NCI-H2196 treated with DMSO at 0.1 percent for 48 hours (cell line): Measurements from ENCODE around the gene CCT3.
A peak's percentile ranks its signal among the peaks of the same experiment; 100 is the strongest.

Experiments used
- DNase-seq: peaks from one replicate; lab custom pipeline; 2025; ENCODE audit not compliant: unreplicated experiment; lab: John Stamatoyannopoulos, UW

The CCT3 gene

DNA sequence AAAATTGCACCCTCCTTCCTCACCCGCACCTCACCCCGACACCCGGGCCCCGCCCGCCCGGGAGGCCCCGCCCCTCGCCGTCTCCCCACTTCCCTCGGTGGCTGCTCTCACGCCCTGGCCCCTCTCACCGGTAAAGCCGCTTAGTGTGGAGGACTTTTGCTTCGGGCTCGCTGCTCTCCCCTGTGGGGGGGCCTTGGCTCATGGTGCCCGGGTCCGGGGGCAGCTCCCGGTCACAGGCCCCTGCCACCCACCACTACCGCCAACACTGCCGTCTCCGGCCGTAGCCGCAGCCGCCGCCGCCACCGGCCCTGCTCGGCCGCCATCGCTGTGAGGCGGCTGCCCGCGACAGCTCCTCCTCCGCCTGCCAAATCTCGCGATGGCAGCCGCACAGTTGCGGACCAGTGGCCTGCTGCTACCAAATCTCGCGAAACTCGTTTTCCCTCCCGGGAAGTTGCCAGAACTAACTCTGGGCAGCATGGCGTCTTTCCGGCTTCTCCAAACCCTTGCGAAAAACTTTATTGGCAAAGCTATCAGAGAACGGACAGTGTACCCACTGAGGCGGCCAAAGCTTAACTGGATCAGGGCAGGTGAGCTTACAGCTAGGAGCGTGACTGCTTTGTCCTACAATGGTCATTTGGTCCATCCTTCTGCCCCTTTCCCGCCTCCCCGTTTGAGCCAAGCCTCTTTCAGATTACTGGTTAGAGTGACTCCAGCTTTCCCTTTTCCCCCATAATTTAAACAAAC is 55.4 kb downstream of the CCT3 start, which contains the start of gene SMG5:
TSS of gene SMG5 (minus strand) at position 347 of the 744 bp plus-strand sequence. CDS start at position 202, 145 bp downstream.
- peak; percentile 95 for DNase-seq

DNA sequence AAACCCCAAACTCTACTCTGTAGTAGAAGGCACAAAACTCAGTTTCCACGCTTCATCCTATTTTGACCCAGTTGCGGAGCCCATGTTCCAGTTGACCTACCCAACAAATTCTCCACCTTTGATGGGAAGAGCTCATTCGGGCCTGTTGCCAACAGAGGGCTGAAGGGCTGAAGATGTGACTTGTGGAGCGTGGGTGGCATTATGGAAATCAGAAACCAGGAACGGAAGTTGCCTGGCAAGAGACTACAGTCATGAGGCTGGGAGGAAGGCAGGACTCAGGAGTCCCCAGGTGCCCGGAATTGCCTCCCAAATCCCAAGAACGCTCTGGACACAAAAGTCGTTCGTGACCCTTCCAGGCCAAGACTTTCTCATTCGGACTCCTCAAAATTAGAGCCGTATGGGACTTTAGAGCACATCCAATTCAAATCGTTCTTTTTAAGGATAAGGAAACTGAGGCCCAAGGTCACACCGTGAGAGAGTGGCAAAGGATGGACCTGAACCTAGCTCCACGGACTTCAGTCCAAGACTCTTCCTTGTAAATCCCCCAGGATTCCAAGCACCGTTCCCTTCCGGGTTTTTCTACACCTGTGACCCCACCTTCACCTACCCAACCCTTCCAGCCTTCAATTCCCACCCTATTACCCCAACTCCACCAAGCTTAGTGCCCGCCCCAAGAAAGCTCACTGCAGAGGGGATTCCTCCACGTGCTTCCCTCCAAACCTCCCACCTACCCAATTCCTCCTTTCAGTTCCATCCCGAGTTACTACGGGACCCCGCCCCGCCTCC is 56.2 kb downstream of the CCT3 start:
- DNase-seq: peak; percentile 25

DNA sequence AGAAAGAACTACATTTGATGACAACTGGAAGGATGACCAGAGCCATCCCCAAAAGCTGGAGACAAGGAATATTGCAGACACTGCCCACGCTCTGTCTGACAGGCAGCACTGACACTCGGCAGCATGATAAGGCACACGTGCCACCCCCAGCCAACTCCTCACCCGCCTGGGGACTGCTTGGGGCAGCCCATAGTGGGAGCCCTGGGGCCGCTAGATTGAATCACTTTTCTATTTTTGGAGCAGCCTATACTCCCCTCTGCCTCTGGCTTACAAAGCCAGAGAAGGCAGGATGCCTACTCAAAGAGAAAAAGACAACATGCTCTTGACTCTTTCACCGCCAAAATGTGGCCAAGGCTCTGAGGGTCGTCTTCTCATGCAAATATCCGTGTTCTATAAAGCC is 56.8 kb downstream of the CCT3 start:
- DNase-seq: no peak

DNA sequence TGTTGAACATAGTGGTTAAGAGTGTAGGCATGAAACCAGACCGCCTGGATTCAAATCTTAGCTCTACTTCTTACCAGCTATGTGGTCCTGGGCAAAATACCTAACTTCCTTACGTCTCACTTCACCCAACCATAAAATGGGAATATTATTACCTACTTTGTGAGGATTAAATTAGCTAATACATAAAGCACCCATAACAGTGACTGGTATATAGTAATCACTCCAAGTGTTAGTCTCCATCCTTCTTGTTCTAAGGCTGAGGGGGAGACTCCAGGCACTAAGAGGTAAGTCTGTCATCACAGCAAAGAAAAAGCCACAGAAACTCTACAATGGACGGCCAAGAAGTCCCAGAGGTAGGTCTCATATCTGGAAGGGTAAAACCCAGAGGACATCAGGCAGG is 58.3 kb downstream of the CCT3 start:
- DNase-seq: no peak

DNA sequence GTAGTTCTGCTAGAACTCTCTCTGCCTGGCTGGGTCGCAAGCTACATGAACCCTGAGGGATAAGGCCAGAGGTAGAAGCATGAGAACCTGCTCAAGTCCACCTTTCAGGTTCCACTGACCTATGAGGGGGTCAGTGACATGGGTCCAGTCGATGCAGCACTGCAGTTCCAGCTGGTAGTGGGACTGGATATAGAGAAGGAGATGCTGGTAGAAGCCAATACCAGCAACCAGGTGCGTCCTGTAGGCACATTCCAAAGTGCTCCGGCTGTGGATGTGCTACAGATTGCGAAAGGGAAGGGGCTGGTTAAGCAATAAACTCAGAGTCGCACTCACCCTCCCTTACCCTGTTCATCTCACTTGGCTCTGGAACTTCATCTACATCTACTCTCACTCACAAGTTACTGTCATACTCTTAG is 61.1 kb downstream of the CCT3 start:
- no peak for DNase-seq

DNA sequence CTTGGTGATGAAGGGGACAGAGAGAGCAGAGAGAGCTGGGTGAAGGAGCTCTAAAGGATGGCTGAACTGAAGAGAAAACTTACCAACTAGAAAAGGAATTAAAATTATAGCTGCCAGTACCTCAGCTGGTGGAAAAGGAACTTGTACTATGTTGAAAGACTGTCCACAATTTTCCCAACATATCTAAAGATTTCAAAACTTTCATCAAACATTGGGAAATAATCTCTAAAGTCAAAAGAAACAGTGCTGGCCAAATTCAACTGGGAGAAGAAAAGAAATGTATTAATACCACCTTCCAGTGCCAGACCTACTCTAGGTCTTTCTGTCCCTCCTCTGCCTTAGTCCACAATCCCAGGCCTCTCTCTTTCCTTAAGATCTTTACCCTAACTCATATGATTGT is 61.6 kb downstream of the CCT3 start:
- no peak for DNase-seq

DNA sequence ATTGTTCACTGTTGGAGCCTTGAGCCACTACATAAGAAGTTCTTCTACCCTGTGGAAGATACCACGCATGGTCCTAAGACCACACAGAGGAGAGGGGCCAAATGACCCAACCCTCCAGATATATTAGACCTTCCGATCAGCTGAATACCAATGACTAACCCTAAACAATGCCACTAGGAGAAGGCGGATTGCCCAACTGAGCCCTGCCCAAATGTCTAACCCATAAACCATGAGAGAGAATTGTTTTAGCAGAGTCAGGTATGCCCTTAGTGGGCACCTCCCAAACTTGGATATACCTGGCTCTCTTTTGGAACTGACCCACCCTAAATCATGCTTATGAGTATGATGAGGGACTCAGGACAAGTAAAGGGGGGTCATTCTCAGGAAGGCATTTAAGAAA is 67.8 kb downstream of the CCT3 start:
- no peak for DNase-seq

DNA sequence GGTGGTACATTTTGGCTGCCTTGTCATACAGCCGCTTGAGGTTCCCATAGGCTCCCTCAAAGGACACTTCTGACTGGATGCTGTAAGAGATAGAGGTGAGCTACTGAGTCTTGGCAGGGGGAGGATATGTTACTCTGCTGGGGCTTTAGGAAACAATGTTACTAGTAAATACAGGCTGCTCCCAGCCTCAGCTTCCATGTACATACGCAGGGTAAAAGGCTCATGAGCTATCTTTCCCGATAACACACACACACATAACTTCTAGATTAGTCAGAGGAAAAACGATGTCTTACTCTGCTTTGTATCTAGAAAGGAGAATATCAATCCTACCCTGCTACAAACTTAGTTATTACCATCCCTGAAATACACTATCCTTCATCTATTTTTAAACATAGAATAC is 69.8 kb downstream of the CCT3 start:
- DNase-seq: no peak

DNA sequence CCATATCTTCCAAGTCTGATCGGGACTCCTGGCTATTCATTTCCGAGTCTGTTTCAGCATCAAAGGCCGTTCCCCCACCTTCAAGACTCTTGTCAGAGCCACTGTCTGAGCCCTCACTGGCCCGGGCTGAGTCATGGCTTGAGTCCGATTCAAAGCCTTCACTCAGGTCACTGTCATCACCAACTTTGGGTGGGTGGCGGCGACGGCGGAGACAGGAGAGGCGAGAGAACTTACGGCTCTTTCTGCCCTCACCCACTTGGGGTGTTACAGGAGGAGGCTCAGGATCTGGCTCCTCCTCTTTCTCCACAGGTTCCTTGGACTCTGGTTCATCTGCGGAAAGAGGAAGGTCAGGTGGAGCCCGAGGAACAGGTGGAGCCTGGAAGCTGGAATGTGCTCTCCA is 72.0 kb downstream of the CCT3 start:
- no peak for DNase-seq

DNA sequence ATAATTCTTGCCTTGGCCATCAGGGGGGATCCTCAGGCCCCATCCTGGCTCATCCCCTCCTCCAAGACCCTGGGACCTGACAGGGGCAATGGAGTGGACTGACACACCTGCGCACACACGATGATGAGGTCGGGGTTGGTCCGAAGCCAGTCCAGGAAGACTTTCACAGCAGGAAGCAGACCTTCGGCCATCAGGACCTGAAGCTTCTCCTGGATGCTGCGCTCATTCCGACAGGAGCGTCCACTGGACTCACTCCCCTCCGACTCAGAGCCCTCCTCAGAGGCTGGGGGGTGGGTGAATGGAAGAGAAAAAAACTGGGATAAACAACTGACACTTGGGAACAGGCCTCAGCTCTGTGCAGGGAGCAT is 74.8 kb downstream of the CCT3 start:
- no peak for DNase-seq

DNA sequence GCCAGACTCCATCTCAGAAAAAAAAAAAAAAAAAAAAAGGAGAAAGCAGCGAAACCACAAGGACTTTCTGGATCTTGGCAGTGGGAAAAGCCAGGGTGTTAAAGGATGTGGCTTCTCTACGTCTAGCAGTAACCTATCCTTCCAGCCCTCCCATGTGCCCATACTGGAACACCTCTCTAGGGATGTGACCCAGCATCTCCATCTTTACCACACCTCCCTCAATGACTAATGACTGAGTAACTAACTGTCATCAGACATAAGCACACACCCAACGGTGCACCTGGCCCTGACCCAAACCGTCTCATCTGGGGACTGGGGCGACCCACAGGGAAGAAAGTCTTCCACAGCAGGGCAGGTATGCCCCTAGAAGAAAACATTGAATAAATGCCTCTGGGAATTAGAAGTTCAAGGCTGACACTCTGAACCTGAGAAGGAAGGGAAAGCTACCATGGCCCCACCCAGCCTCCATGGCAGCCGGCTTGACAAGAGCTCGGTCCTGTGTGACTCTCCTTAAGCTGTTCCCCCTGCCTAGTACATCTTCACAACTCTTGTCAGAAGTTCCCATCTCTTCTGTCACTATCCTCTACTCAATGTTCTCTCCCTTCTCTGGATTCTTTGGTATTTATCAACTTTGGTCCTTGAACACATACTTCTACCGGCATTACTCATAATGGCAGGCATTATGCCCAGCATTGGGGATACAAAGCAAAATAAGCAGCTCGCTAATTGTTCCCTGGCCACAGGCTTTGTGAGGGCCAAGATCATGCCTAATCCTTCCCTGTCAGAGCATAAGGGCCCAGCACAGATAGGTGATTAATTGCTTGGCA is 75.4 kb downstream of the CCT3 start:
- DNase-seq: no peak

DNA sequence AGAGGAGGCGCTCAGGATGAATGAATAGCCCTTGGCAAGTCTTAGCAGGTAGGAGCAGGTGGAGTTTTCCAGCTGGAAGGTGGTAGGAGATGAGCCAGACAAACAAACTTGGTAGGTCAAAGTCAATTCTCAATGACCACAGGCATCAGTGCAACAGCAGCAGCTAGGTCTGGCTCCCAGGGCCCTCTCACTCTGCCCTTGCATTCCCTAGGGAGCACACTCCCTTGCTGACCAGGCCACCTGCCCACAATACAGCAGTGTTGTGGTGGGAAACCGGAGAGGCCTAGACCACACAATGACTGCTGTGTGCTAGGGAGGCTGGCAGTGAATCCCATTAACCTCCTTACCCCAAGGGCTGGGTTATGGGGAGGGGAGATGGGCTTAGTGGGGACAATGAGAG is 77.2 kb downstream of the CCT3 start:
- DNase-seq: no peak

DNA sequence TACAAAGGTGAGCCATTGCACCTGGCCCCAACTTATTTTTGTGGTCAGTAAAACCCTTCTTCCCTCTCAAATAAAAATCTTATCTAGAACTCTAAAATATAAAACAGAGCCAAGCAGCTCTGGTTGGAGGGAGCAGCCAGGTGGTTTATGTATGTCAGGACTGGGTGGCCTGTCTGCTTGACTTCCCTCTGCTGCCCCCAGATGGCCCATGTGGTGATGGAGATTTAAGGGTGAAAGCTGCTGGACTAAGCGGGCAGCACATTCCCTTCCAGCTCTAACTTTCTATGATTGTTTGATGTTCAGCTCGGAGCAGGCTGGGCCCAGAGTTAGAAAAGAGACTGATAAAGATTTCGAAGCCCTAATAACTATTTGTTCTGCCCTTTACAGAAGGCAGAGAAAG is 78.3 kb downstream of the CCT3 start:
- no peak for DNase-seq
